Measurements from ENCODE around the gene MPRIP.

Gene MPRIP

DNA sequence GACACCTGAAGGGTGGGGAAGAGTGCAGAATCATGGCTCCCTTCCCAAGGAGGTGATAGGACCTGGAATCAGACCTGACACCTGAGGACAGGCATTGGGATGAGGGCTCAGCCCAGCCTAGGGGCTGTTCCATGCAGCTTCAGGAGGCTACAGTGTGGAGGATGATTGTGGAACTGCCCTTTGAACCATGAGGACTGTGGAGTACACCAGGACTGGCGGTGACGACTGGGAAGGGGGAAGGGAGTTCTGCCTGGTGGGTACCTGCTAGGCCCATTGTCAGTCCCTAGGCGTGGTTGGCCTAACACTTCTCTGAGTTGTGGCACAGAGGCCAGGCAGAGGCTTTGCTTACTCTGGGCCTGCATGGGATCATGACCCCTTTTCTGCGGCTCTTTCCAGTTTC lies 76.1 kb downstream of the MPRIP start:
- TF ChIP-seq, protein P1, sequence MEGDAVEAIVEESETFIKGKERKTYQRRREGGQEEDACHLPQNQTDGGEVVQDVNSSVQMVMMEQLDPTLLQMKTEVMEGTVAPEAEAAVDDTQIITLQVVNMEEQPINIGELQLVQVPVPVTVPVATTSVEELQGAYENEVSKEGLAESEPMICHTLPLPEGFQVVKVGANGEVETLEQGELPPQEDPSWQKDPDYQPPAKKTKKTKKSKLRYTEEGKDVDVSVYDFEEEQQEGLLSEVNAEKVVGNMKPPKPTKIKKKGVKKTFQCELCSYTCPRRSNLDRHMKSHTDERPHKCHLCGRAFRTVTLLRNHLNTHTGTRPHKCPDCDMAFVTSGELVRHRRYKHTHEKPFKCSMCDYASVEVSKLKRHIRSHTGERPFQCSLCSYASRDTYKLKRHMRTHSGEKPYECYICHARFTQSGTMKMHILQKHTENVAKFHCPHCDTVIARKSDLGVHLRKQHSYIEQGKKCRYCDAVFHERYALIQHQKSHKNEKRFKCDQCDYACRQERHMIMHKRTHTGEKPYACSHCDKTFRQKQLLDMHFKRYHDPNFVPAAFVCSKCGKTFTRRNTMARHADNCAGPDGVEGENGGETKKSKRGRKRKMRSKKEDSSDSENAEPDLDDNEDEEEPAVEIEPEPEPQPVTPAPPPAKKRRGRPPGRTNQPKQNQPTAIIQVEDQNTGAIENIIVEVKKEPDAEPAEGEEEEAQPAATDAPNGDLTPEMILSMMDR (IDR thresholded peaks at IDR 0.05; ENCODE audit: borderline replicate concordance, insufficient read depth, low read depth, low read length) = no peak
- no peak overlapping the region for H3K4me3 ChIP-seq (ENCODE audit: low read depth, low read length)

- no peak overlapping the region for H3K4me3 ChIP-seq (ENCODE audit: low read depth, low read length)
- TF ChIP-seq, protein P1 (IDR thresholded peaks at IDR 0.05; ENCODE audit: borderline replicate concordance, insufficient read depth, low read depth, low read length) = no peak
These were observed 76.8 kb downstream of the MPRIP start for GRCh38 chr17:17119106-17119505.

- no peak overlapping the region for H3K4me3 ChIP-seq (ENCODE audit: low read depth, low read length)
- TF ChIP-seq, protein P1 (IDR thresholded peaks at IDR 0.05; ENCODE audit: borderline replicate concordance, insufficient read depth, low read depth, low read length) = no peak
These were observed 77.3 kb downstream of the MPRIP start for GRCh38 chr17:17119533-17119932.

GRCh38 chr17:17120294-17120693 lies 78.0 kb downstream of the MPRIP start:
- no peak overlapping the region for H3K4me3 ChIP-seq (ENCODE audit: low read depth, low read length)
- TF ChIP-seq, protein P1 (IDR thresholded peaks at IDR 0.05; ENCODE audit: borderline replicate concordance, insufficient read depth, low read depth, low read length) = no peak

GRCh38 chr17:17120701-17121100 lies 78.4 kb downstream of the MPRIP start:
- H3K4me3 ChIP-seq (ENCODE audit: low read depth, low read length) = no peak overlapping the region
- TF ChIP-seq, protein P1 (IDR thresholded peaks at IDR 0.05; ENCODE audit: borderline replicate concordance, insufficient read depth, low read depth, low read length) = no peak

- TF ChIP-seq, protein P1 (IDR thresholded peaks at IDR 0.05; ENCODE audit: borderline replicate concordance, insufficient read depth, low read depth, low read length) = no peak
- no peak overlapping the region for H3K4me3 ChIP-seq (ENCODE audit: low read depth, low read length)
These were observed 78.9 kb downstream of the MPRIP start for GRCh38 chr17:17121162-17121561.

GRCh38 chr17:17122781-17123483 lies 80.7 kb downstream of the MPRIP start:
- H3K4me3 ChIP-seq (ENCODE audit: low read depth, low read length) = no peak overlapping the region
- TF ChIP-seq, protein P1 (IDR thresholded peaks at IDR 0.05; ENCODE audit: borderline replicate concordance, insufficient read depth, low read depth, low read length) = no peak
